Measurements from ENCODE around the gene ABLIM1.

- TF ChIP-seq CTCF (IDR thresholded peaks at IDR 0.05) = no peak
- no peak for TF ChIP-seq POLR2A (IDR thresholded peaks at IDR 0.05; ENCODE audit: low read depth)
- no peak for TF ChIP-seq POLR2AphosphoS5 (IDR thresholded peaks at IDR 0.05)
- TF ChIP-seq EP300 (IDR thresholded peaks at IDR 0.05) = no peak
Measured at GRCh38 chr10:114398587-114399331, 259.3 kb downstream of the ABLIM1 start.

Data from esophagus muscularis mucosa (tissue), 4 donors.